HG02623 (cell line): ENCODE data around the gene CYP3A7.
"Not testable (repeated sequence)": the region's sequence is repeated elsewhere in the genome, so short reads cannot be mapped to it uniquely, and the experiment has no call there.

ENCODE experiments used
- ATAC-seq: cut with Tn5 transposase; IDR thresholded peaks from one replicate; pipeline ENCODE4 v1.9.1; 2021; ENCODE audit warnings: moderate library complexity; ENCODE audit not compliant: unreplicated experiment

CYP3A7 gene

GRCh38 chr7:99734987-99735386 is at the start of gene CYP3A7:
TSS of gene CYP3A7 (minus strand) at chr7:99735196. CDS start at chr7:99735093, 103 bp downstream.
- ATAC-seq = no peak

- ATAC-seq = no peak
Measured at GRCh38 chr7:99784007-99784406, 49.0 kb upstream of the CYP3A7 start, which contains the start of gene CYP3A4. TSS of gene CYP3A4 (minus strand) at chr7:99784184. CDS start at chr7:99784081, 103 bp downstream.

- ATAC-seq = no peak
Measured at GRCh38 chr7:99782012-99782953, 47.3 kb upstream of the CYP3A7 start.

DNA sequence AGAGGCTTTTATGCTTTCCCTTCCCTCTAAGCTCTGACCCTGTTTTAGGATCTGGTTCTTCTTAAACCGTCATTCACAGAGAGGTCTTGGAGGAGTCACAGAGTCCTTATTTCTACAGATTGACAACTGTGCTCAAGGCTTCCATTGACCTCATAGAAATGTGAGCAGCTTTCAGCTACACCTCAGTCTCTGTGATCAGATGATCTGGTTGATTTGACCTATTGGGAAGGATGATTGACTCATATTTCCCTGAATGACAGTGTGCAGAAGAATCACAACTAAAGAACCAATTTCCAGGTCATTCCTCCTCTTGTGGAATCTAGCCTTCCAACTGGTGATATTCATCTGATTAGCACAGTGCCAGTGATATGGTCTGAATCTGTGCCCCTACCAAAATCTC is 45.6 kb upstream of the CYP3A7 start:
- no peak for ATAC-seq

DNA sequence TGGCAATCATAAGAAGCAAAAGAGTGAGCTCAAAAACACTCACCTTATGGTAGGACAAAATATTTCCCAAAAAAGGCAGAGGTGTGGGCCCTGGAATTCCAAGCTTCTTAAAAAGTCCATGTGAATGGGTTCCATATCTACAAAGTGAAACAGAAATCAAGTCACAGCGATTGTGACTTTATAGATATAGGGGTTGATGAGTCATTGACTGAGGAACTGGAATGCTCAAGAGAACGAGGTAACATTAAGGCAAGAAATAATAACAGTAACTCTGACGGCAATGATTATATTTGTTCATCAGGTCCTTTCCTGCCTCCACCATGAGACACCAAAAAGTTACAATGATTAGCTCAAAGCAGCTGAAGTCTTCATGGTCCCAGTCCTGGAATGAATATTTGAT is 45.0 kb upstream of the CYP3A7 start:
- no peak for ATAC-seq

GRCh38 chr7:99778880-99779279 is 43.9 kb upstream of the CYP3A7 start:
- no peak for ATAC-seq

DNA sequence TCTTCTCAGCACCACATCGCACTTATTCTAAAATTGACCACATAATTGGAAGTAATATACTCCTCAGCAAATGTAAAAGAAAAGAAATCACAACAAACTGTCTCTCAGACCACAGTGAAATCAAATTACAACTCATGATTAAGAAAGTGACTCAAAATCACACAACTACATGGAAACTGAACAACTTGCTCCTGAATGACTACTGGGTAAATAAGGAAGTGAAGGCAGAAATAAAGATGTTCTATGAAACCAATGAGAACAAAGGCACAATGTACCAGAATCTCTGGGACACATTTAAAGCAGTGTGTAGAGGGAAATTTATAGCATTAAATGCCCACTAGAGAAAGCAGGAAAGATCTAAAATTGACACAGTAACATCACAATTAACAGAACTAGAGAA is 38.4 kb upstream of the CYP3A7 start:
- not testable (repeated sequence) for ATAC-seq

- no peak for ATAC-seq
Measured at GRCh38 chr7:99772565-99772964, 37.6 kb upstream of the CYP3A7 start.

GRCh38 chr7:99769494-99769893 is 34.5 kb upstream of the CYP3A7 start:
- not testable (repeated sequence) for ATAC-seq

- ATAC-seq = no peak
Measured at GRCh38 chr7:99768471-99768870, 33.5 kb upstream of the CYP3A7 start.

DNA sequence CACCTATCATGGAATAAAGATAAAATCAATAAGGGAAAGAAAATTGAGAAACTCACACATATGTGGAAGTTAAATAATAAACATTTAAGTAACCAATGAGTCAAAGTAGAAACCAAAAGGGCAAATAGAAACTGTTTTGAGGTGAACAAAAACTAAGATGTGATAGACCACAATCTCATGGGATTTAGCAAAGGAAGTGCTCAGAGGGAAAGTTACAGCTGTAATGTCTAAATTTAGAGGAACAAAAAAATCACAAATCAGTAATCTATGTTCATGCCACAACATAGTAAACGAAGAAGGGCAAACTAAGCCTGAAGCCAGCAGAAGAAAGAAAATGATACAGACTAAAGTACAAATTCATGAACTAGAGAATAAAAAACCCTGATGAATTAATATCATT is 32.7 kb upstream of the CYP3A7 start:
- peak; percentile 83 for ATAC-seq

DNA sequence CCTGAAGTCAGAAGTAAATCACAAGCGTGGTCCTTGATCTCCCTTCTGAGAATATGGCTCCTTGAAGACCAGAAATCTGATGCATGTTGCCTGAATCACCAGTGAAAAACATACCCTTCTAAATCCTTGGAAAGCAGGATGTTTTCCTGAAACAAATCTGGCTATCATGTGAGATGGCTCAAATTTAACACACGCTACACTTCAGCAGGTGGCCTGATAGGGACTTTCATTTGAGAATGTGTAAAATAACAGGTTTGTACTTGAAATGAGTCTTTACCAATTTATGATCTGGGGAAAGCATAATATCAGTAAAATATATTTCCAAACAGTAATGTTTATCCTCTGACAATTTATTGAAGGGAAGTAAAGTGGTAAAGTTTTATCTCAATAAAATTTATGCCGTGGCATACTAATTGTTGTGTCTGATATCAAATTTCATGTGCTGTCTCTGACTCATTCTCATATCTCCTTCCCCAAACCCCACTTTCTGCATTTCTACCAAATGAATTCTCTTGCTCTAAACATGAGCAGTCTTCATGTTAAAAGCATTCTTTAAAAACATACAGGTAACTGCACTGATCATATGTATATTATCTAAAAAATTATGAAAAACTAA is 31.6 kb upstream of the CYP3A7 start:
- ATAC-seq = no peak

DNA sequence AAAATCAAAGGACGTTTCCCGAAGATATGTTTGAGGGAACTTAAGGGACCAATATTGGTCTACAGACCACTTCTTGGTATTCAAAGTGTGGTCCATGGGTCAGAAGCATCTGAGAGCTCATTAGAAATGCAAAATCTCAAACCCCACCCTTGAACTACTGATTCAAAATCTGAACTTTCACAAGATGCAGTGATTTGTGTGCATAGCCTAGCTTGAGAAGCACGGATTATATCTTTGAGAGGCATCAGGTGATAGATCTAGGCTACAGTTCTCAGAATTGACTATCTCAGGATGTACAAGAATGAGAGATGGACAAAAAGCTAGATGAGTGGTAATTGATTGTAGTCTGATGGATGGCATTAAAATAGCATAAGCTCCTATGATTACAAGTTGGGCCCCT is 29.5 kb upstream of the CYP3A7 start:
- no peak for ATAC-seq

GRCh38 chr7:99762680-99763327 is 27.8 kb upstream of the CYP3A7 start:
- ATAC-seq = no peak

DNA sequence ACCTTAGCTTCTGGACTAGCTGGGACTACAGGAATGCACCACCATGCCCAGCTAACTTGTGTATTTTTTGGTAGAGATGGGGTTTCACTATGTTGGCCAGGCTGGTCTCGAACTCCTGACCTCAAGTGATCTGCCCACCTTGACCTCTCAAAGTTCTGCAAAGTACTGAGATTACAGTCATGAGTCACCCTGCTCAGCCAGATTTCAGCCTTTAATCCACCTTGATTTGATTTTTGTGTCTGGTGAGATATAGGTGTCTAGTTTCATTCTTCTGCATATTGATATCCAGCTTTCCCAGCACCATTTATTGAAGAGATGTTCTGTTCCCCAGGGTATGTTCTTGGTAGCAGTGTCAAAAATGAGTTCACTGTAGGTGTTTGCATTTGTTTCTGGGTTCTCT is 20.1 kb upstream of the CYP3A7 start:
- no peak for ATAC-seq

- no peak for ATAC-seq
Measured at GRCh38 chr7:99752356-99752755, 17.4 kb upstream of the CYP3A7 start.

DNA sequence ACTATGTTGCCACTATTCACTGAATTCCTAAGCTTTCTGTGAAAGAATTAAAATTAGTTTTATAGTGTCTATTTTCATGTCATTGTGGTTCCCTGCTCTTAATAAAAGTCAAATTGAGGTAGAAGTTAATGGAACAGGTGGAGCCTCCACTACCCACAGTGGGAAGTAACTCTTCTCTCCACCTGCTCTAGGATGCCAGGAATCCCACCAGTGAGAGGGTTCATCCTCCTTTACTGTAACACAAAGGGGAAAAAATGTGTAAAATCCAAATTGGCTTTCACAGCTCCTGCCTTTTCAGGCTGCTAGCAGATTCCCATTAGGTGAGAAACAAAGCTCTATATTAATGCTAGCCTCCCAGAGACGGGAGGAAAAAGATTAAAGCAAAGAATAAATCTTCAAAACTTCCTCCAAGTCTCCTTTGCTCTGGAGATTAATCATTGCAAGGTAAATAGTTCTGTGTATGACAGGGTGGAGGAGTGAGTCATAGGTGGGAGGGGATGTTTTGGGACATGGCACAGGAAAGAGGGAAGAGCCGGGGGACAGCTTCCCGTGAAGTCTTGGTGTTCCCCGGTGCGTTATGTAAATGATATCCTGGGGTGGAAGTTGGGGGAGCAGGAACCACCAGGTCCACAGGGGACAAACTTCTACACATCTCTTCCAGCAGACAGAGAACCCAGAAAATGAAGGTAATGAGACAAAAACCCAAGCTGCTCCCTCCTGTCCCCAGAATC is 16.5 kb upstream of the CYP3A7 start:
- not testable (repeated sequence) for ATAC-seq

DNA sequence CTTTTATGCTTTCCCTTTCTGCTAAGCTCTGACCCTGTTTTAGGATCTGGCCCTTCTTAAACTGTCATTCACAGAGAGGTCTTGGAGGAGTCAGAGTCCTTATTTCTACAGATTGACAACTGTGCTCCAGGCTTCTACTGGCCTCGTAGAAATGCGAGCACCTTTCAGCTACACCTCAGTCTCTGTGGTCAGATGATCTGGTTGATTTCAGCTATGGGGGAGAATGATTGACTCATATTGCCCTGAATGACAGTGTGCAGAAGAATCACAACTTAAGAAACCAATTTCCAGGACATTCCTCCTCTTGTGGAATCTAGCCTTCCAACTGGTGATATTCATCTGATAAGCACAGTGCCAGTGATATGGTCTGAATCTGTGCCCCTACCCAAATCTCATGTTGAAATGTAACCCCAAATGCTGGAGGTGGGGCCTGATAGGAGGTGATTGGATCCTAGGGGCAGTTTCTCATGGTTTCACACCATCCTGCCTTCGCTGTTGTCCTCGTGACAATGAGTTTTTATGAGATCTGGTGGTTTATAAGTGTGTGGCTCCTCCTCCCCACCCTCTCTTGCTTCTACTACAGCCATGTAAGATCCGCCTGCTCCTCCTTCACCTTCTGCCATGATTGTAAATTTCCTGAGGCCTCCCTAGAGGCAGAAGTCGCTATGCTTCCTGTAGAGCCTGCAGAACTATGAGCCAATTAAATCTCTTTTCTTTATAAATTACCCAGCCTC is 14.0 kb upstream of the CYP3A7 start:
- ATAC-seq = no peak

GRCh38 chr7:99746915-99747314 is 11.9 kb upstream of the CYP3A7 start:
- not testable (repeated sequence) for ATAC-seq

DNA sequence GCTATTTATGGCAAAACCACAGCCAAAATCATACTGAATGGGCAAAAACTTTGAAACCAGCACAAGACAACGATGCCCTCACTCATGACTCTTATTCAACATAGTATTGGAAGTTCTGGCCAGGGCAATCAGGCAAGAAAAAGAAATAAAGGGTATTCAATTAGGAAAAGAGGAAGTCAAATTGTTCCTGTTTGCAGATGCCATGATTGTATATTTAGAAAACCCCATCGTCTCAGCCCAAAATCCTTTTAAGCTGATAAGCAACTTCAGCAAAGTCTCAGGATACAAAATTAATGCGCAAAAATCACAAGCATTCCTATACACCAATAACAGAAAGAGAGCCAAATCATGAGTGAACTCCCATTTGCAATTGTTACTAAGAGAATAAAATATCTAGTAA is 10.4 kb upstream of the CYP3A7 start:
- ATAC-seq = not testable (repeated sequence)
